Measurements from ENCODE around the gene DNAJB11.

DNA sequence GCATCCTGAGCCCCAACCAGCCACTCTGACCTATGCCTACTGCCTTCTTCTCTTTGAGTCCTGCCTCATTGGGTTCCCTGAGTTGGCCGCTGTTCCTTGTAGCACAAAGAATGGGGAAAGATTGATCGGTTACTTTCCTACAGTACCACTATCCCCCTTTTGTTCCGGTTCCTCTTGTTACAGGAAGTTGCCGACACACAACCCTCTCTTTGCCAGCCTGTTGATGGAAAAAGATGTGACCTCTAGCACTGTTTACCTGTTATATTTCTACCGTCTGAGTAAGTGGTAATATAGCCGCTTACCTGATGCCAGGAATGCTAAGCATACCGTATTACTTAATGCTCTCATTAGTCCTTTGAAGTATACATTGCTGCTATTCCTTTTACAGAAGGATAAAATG lies 32.6 kb downstream of the DNAJB11 start:
- TF ChIP-seq, protein P1, sequence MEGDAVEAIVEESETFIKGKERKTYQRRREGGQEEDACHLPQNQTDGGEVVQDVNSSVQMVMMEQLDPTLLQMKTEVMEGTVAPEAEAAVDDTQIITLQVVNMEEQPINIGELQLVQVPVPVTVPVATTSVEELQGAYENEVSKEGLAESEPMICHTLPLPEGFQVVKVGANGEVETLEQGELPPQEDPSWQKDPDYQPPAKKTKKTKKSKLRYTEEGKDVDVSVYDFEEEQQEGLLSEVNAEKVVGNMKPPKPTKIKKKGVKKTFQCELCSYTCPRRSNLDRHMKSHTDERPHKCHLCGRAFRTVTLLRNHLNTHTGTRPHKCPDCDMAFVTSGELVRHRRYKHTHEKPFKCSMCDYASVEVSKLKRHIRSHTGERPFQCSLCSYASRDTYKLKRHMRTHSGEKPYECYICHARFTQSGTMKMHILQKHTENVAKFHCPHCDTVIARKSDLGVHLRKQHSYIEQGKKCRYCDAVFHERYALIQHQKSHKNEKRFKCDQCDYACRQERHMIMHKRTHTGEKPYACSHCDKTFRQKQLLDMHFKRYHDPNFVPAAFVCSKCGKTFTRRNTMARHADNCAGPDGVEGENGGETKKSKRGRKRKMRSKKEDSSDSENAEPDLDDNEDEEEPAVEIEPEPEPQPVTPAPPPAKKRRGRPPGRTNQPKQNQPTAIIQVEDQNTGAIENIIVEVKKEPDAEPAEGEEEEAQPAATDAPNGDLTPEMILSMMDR (IDR thresholded peaks at IDR 0.05): no peak
- TF ChIP-seq POLR2A (IDR thresholded peaks at IDR 0.05; ENCODE audit: low read depth) (no peak), POLR2AphosphoS5 (IDR thresholded peaks at IDR 0.05) (no peak)

All from esophagus muscularis mucosa (tissue), 3 donors.